Neural progenitor cell (in vitro differentiated cells): ENCODE measurements around the gene SNX27.

Experiments
- CTCF ChIP-seq: fragments of 200-600 bp; sonication (generic); IDR thresholded peaks from 2 replicates; pipeline ENCODE4 v1.5.1; 2017; ENCODE audit warnings: antibody characterized with exemption, mild to moderate bottlenecking
- EZH2phosphoT487 ChIP-seq: fragments of 200-600 bp; sonication (generic); IDR thresholded peaks from 2 replicates; pipeline ENCODE4 v1.6.1; 2017; ENCODE audit warnings: antibody characterized with exemption

- TF ChIP-seq CTCF (no peak), EZH2phosphoT487 (no peak)
Observed at GRCh38 chr1:151737026-151737425, 125.2 kb downstream of the SNX27 start.
